OCI-LY1 (cell line): ENCODE results near the gene ZNF322.

Experiments used
- H2AFZ ChIP-seq: fragments of 200-600 bp; sonication (generic), shearing (Covaris generic); 2 replicates; pipeline ENCODE4 v1.6.0; 2014; ENCODE audit warnings: antibody characterized with exemption, mild to moderate bottlenecking, low read length
- H3F3A ChIP-seq: fragments of 200-600 bp; sonication (generic), shearing (Covaris generic); 2 replicates; pipeline ENCODE4 v1.6.0; 2014; ENCODE audit warnings: mild to moderate bottlenecking, antibody characterized with exemption, low read length, moderate library complexity; ENCODE audit not compliant: insufficient read depth
- H3K27ac ChIP-seq: fragments of 200-600 bp; sonication (generic); 2 replicates; pipeline ENCODE4 v1.5.1; 2014; ENCODE audit warnings: low read length, mixed run types, mild to moderate bottlenecking, low read depth; ENCODE audit not compliant: poor library complexity, severe bottlenecking
- H3K27me3 ChIP-seq: fragments of 200-600 bp; sonication (generic); 2 replicates; pipeline ENCODE4 v1.6.0; 2014; ENCODE audit warnings: antibody characterized with exemption, mild to moderate bottlenecking, low read length, moderate library complexity; ENCODE audit not compliant: insufficient read depth
- H3K36me3 ChIP-seq: fragments of 200-600 bp; sonication (generic); 2 replicates; pipeline ENCODE4 v1.6.1; 2014; ENCODE audit warnings: mild to moderate bottlenecking, antibody characterized with exemption, low read length, moderate library complexity, mixed read lengths; ENCODE audit not compliant: insufficient read depth
- H3K4me1 ChIP-seq: fragments of 200-600 bp; sonication (generic); 2 replicates; pipeline ENCODE4 v1.5.1; 2014; ENCODE audit warnings: mild to moderate bottlenecking, low read length, moderate library complexity; ENCODE audit not compliant: insufficient read depth, severe bottlenecking
- H3K4me2 ChIP-seq: fragments of 200-600 bp; sonication (generic), shearing (Covaris generic); 2 replicates; pipeline ENCODE4 v1.6.1; 2014; ENCODE audit warnings: low read length
- H3K4me3 ChIP-seq: fragments of 200-600 bp; sonication (generic); 2 replicates; pipeline ENCODE4 v1.5.1; 2014; ENCODE audit warnings: low read length, low read depth, mild to moderate bottlenecking, mixed read lengths; ENCODE audit not compliant: poor library complexity, severe bottlenecking
- H3K79me2 ChIP-seq: fragments of 200-600 bp; shearing (Covaris generic); 2 replicates; pipeline ENCODE4 v1.6.1; 2016; ENCODE audit warnings: mixed run types, low read length, mixed read lengths; ENCODE audit not compliant: insufficient read depth
- H3K9ac ChIP-seq: fragments of 200-600 bp; sonication (generic), shearing (Covaris generic); 2 replicates; pipeline ENCODE4 v1.6.1; 2014; ENCODE audit warnings: mild to moderate bottlenecking, low read length, mixed read lengths
- H3K9me2 ChIP-seq: fragments of 200-600 bp; sonication (generic), shearing (Covaris generic); 2 replicates; pipeline ENCODE4 v1.6.1; 2014; ENCODE audit warnings: low read depth, mild to moderate bottlenecking, low read length, mixed read lengths
- H3K9me3 ChIP-seq: fragments of 200-600 bp; shearing (Covaris generic); 2 replicates; pipeline ENCODE4 v1.6.1; 2014; ENCODE audit warnings: low read length, mixed read lengths
- H4K20me1 ChIP-seq: fragments of 200-600 bp; sonication (generic), shearing (Covaris generic); 2 replicates; pipeline ENCODE4 v1.6.0; 2016; ENCODE audit warnings: mild to moderate bottlenecking, low read length; ENCODE audit not compliant: insufficient read depth
- CTCF ChIP-seq: fragments of 200-600 bp; sonication (generic), shearing (Covaris generic); IDR thresholded peaks from 2 replicates; pipeline ENCODE4 v1.5.1; 2017; ENCODE audit warnings: mild to moderate bottlenecking, antibody characterized with exemption, low read length, moderate library complexity, mixed read lengths
- EZH2 ChIP-seq: fragments of 200-600 bp; sonication (generic), shearing (Covaris generic); IDR thresholded peaks from 2 replicates; pipeline ENCODE4 v1.8.0; 2017; ENCODE audit warnings: borderline replicate concordance, mixed run types, mild to moderate bottlenecking, antibody characterized with exemption, low read length, moderate library complexity, mixed read lengths

The ZNF322 gene

GRCh38 chr6:26595669-26596269 is 63.8 kb downstream of the ZNF322 start:
- no peaks in the 10 kb centered on the region for H4K20me1 ChIP-seq
- peak overlapping the region; percentile 89 for H3K9ac ChIP-seq
- TF ChIP-seq CTCF: peak; percentile 94
- no peak for TF ChIP-seq EZH2
- H3F3A ChIP-seq: no peaks in the 10 kb centered on the region
- H3K9me3 ChIP-seq: no peaks in the 10 kb centered on the region
- H3K4me1 ChIP-seq: peaks cover 19% of the 10 kb centered on the region
- no peak overlapping the region; the same call in 1 of the 2 replicates for H2AFZ ChIP-seq
- peaks cover 24% of the 10 kb centered on the region for H3K36me3 ChIP-seq
- H3K9me2 ChIP-seq: no peaks in the 10 kb centered on the region; the same call in 1 of the 2 replicates
- peak overlapping the region; percentile 87 for H3K4me3 ChIP-seq
- H3K27me3 ChIP-seq: no peaks in the 10 kb centered on the region
- H3K27ac ChIP-seq: no peak overlapping the region
- peak overlapping the region; percentile 90 for H3K4me2 ChIP-seq
- peaks cover 13% of the 10 kb centered on the region for H3K79me2 ChIP-seq

DNA sequence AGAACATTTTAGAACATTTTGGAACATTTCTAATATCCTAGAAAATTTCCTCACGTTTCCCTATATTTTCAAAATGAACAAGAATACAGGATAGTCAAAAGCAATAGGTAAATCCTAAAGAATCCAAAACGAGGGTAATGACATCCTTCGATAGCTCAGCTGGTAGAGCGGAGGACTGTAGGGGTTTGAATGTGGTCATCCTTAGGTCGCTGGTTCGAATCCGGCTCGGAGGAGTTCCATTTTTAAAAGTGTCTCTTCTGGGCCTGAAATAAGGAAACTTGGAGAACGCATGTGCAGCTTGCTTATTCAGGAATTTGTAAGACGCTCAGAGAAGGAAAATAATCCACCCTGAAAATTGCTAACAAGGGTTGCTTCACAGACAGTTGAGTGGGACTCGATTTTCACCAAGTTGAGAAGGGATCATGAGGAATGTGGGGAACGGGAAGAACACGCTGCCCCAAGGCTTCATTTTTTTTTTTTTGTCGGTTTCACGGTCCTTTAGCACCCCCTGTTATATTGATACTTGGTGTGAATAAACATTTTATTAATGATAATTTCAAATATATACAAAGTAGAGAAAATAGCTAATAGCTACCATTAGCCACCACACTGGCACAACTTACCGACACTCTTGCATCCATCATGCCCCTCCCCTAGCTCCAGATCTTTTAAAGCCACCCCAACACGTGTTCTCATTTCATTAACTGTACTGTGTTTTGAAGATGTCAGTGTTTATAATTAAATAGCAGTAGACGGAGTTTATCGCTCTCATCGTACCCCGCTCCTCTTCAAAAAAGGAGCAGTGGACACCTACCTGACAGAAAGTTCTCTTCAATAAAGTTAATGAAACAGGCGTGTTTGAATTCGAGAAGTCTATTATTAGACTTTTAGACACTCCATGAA is 64.6 kb downstream of the ZNF322 start:
- Histone ChIP-seq H3K9me2 (no peaks in the 10 kb centered on the region; the same call in 1 of the 2 replicates), H3F3A (no peaks in the 10 kb centered on the region), H3K9me3 (no peaks in the 10 kb centered on the region), H4K20me1 (no peaks in the 10 kb centered on the region), H3K79me2 (peaks cover 13% of the 10 kb centered on the region), H3K9ac (peak overlapping the region; percentile 89; the same call in 1 of the 2 replicates), H2AFZ (no peak overlapping the region; the same call in 1 of the 2 replicates), H3K4me2 (peak overlapping the region; percentile 90), H3K27ac (no peak overlapping the region), H3K4me1 (peaks cover 19% of the 10 kb centered on the region), H3K4me3 (peak overlapping the region; percentile 87), H3K27me3 (no peaks in the 10 kb centered on the region), H3K36me3 (peaks cover 20% of the 10 kb centered on the region)
- TF ChIP-seq EZH2: no peak
- TF ChIP-seq CTCF: no peak

DNA sequence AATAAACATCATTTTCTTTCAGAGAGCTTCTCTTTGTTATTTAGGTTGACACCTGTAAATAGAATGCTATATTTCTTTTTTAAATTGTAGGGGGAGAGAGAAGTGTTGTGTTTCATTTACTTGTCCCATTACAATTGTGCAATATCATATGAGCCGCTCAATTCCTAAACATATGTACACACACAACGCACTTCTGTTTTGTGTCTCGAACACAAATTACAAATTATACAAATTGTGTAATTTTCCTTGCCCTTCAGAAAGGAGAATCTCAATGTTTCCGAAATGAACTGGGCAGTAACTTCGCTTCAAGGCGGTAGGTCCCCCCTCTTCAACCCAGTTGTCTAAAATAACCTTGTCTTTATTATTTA is 65.4 kb downstream of the ZNF322 start:
- Histone ChIP-seq H3K27ac (no peak overlapping the region), H3K9ac (no peak overlapping the region), H3K4me2 (no peak overlapping the region), H3K9me2 (no peaks in the 10 kb centered on the region; the same call in 1 of the 2 replicates), H3K4me1 (peaks cover 19% of the 10 kb centered on the region), H3K79me2 (peaks cover 13% of the 10 kb centered on the region), H2AFZ (no peak overlapping the region), H4K20me1 (no peaks in the 10 kb centered on the region), H3F3A (no peaks in the 10 kb centered on the region), H3K36me3 (peaks cover 11% of the 10 kb centered on the region), H3K4me3 (no peak overlapping the region), H3K27me3 (no peaks in the 10 kb centered on the region), H3K9me3 (no peaks in the 10 kb centered on the region)
- no peak for TF ChIP-seq EZH2
- no peak for TF ChIP-seq CTCF
